ENCODE data around the gene NLN. TPM values are rescaled to one million over a fixed set of nuclear protein-coding genes. Genes with fewer than 3 reads are reported as not detected.

The NLN gene
- total and polyA plus RNA-seq, 4 donors, result 13.4 to 26.4 (median 19.1) TPM

DNA sequence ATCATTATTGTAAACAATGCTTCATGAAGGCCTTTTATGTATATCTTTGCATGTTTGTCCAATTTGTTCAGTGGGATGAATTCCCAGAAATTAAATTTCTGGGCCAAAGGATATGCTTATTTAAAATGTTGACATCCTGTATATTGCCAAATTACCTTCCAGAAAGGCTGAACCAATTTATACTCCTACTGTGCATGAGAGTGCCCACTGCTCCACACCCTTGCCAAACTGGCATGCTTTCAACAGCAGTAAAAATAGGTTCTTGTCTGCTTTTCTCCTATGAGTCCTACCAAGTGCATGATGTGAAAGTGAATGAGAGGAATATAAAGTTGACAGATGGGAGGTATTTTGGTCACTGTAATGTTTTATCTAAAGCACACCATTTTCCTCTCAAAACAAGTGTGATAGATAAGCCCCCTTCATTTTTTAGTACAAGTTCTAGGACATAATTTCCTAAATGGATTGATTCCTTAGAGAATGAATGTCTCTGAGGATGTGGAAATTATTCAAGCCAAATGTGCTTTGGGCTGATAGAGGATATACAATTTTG, 133.8 kb downstream of the NLN start:
- no peak for DNase-seq (ENCODE audit: low spot score)
- no peak overlapping the region for H3K9ac ChIP-seq (ENCODE audit: low read depth in 1 of 2, low read length in 2 of 2)

DNA sequence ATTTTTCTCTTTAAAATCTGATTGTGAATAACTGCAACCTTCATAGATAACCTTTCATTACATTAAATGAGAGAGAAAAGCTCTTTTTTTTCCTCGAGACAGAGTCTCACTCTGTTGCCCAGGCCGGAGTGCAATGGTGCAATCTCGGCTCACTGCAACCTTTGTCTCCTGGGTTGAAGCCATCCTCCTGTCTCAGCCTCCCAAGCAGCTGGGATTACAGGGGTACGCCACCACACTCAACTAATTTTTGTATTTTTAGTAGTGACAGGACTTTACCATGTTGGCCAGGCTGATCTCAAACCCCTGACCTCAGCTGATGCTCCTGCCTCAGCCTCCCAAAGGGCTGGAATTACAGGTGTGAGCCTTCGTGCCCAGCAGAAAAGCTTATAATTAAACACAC, 134.5 kb downstream of the NLN start:
- H3K9me3 ChIP-seq (ENCODE audit: control insufficient read depth in 4 of 4, low read length in 3 of 4), result no peaks in the 10 kb centered on the region
- no peak overlapping the region for H3K27ac ChIP-seq (ENCODE audit: low read depth in 1 of 2, low read length in 2 of 2)
- no peak overlapping the region for H3K9ac ChIP-seq (ENCODE audit: low read depth in 1 of 2, low read length in 2 of 2)
- H3K4me3 ChIP-seq (ENCODE audit: low read depth in 1 of 3, low read length in 3 of 3), result no peak overlapping the region
- DNase-seq (ENCODE audit: low spot score), result no peak
- no peaks in the 10 kb centered on the region for H3K27me3 ChIP-seq (ENCODE audit: control insufficient read depth in 4 of 4, insufficient read depth in 4 of 4, low read length in 3 of 4)
- H3K36me3 ChIP-seq (ENCODE audit: control insufficient read depth in 4 of 4, insufficient read depth in 3 of 4, low read depth in 1 of 4, low read length in 3 of 4), result no peaks in the 10 kb centered on the region
- WGBS, result 89% methylated on average over 5 of the region's 5 CpGs
- H3K4me1 ChIP-seq (ENCODE audit: control insufficient read depth in 4 of 4, insufficient read depth in 4 of 4, low read length in 3 of 4), result no peaks in the 10 kb centered on the region
- TF ChIP-seq, protein P1, sequence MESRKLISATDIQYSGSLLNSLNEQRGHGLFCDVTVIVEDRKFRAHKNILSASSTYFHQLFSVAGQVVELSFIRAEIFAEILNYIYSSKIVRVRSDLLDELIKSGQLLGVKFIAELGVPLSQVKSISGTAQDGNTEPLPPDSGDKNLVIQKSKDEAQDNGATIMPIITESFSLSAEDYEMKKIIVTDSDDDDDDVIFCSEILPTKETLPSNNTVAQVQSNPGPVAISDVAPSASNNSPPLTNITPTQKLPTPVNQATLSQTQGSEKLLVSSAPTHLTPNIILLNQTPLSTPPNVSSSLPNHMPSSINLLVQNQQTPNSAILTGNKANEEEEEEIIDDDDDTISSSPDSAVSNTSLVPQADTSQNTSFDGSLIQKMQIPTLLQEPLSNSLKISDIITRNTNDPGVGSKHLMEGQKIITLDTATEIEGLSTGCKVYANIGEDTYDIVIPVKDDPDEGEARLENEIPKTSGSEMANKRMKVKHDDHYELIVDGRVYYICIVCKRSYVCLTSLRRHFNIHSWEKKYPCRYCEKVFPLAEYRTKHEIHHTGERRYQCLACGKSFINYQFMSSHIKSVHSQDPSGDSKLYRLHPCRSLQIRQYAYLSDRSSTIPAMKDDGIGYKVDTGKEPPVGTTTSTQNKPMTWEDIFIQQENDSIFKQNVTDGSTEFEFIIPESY (IDR thresholded peaks at IDR 0.05), result no peak
- TF ChIP-seq JUND (IDR thresholded peaks at IDR 0.05) (no peak), TAF1 (conservative IDR thresholded peaks at IDR 0.05) (no peak), HNF4G (IDR thresholded peaks at IDR 0.05) (no peak), EGR1 (IDR thresholded peaks at IDR 0.05; ENCODE audit: low read depth in 2 of 2) (no peak), GABPA (IDR thresholded peaks at IDR 0.05 in 1 of 2, conservative IDR thresholded peaks at IDR 0.05 in 1 of 2) (no peak), NR2F2 (IDR thresholded peaks at IDR 0.05) (no peak), FOXA1 (IDR thresholded peaks at IDR 0.05) (no peak), HNF4A (conservative IDR thresholded peaks at IDR 0.05) (no peak)
- TF ChIP-seq, protein P2, sequence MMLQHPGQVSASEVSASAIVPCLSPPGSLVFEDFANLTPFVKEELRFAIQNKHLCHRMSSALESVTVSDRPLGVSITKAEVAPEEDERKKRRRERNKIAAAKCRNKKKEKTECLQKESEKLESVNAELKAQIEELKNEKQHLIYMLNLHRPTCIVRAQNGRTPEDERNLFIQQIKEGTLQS (IDR thresholded peaks at IDR 0.05), result no peak
- TF ChIP-seq, protein P3, sequence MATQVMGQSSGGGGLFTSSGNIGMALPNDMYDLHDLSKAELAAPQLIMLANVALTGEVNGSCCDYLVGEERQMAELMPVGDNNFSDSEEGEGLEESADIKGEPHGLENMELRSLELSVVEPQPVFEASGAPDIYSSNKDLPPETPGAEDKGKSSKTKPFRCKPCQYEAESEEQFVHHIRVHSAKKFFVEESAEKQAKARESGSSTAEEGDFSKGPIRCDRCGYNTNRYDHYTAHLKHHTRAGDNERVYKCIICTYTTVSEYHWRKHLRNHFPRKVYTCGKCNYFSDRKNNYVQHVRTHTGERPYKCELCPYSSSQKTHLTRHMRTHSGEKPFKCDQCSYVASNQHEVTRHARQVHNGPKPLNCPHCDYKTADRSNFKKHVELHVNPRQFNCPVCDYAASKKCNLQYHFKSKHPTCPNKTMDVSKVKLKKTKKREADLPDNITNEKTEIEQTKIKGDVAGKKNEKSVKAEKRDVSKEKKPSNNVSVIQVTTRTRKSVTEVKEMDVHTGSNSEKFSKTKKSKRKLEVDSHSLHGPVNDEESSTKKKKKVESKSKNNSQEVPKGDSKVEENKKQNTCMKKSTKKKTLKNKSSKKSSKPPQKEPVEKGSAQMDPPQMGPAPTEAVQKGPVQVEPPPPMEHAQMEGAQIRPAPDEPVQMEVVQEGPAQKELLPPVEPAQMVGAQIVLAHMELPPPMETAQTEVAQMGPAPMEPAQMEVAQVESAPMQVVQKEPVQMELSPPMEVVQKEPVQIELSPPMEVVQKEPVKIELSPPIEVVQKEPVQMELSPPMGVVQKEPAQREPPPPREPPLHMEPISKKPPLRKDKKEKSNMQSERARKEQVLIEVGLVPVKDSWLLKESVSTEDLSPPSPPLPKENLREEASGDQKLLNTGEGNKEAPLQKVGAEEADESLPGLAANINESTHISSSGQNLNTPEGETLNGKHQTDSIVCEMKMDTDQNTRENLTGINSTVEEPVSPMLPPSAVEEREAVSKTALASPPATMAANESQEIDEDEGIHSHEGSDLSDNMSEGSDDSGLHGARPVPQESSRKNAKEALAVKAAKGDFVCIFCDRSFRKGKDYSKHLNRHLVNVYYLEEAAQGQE (IDR thresholded peaks at IDR 0.05), result no peak

More for the DNA sequence above, 133.8 kb downstream of the NLN start:
- Histone ChIP-seq H3K9me3 (ENCODE audit: control insufficient read depth in 4 of 4, low read length in 3 of 4) (no peaks in the 10 kb centered on the region), H3K4me1 (ENCODE audit: control insufficient read depth in 4 of 4, insufficient read depth in 4 of 4, low read length in 3 of 4) (no peaks in the 10 kb centered on the region), H3K4me3 (ENCODE audit: low read depth in 1 of 3, low read length in 3 of 3) (no peak overlapping the region), H3K27me3 (ENCODE audit: control insufficient read depth in 4 of 4, insufficient read depth in 4 of 4, low read length in 3 of 4) (no peaks in the 10 kb centered on the region), H3K36me3 (ENCODE audit: control insufficient read depth in 4 of 4, insufficient read depth in 3 of 4, low read depth in 1 of 4, low read length in 3 of 4) (no peaks in the 10 kb centered on the region), H3K27ac (ENCODE audit: low read depth in 1 of 2, low read length in 2 of 2) (no peak overlapping the region)
- TF ChIP-seq, protein P2 (IDR thresholded peaks at IDR 0.05), result no peak
- TF ChIP-seq TAF1 (conservative IDR thresholded peaks at IDR 0.05) (no peak), FOXA2 (IDR thresholded peaks at IDR 0.05) (no peak), NR2F2 (IDR thresholded peaks at IDR 0.05) (no peak), GABPA (IDR thresholded peaks at IDR 0.05 in 1 of 2, conservative IDR thresholded peaks at IDR 0.05 in 1 of 2) (no peak), YY1 (IDR thresholded peaks at IDR 0.05) (no peak), EGR1 (IDR thresholded peaks at IDR 0.05; ENCODE audit: low read depth in 2 of 2) (no peak), RAD21 (IDR thresholded peaks at IDR 0.05) (no peak), SP1 (IDR thresholded peaks at IDR 0.05) (no peak), JUND (IDR thresholded peaks at IDR 0.05) (no peak), RXRA (IDR thresholded peaks at IDR 0.05) (no peak), HNF4A (conservative IDR thresholded peaks at IDR 0.05) (no peak)
- TF ChIP-seq, protein P4, sequence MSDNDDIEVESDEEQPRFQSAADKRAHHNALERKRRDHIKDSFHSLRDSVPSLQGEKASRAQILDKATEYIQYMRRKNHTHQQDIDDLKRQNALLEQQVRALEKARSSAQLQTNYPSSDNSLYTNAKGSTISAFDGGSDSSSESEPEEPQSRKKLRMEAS (IDR thresholded peaks at IDR 0.05), result no peak
- TF ChIP-seq, protein P3 (IDR thresholded peaks at IDR 0.05), result no peak
- TF ChIP-seq, protein P5, sequence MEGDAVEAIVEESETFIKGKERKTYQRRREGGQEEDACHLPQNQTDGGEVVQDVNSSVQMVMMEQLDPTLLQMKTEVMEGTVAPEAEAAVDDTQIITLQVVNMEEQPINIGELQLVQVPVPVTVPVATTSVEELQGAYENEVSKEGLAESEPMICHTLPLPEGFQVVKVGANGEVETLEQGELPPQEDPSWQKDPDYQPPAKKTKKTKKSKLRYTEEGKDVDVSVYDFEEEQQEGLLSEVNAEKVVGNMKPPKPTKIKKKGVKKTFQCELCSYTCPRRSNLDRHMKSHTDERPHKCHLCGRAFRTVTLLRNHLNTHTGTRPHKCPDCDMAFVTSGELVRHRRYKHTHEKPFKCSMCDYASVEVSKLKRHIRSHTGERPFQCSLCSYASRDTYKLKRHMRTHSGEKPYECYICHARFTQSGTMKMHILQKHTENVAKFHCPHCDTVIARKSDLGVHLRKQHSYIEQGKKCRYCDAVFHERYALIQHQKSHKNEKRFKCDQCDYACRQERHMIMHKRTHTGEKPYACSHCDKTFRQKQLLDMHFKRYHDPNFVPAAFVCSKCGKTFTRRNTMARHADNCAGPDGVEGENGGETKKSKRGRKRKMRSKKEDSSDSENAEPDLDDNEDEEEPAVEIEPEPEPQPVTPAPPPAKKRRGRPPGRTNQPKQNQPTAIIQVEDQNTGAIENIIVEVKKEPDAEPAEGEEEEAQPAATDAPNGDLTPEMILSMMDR (IDR thresholded peaks at IDR 0.05; ENCODE audit: low read depth, low read length, missing input control), result no peak

Data from liver (tissue), 9 donors.